Measurements from ENCODE around the gene KCNK6.

DNA sequence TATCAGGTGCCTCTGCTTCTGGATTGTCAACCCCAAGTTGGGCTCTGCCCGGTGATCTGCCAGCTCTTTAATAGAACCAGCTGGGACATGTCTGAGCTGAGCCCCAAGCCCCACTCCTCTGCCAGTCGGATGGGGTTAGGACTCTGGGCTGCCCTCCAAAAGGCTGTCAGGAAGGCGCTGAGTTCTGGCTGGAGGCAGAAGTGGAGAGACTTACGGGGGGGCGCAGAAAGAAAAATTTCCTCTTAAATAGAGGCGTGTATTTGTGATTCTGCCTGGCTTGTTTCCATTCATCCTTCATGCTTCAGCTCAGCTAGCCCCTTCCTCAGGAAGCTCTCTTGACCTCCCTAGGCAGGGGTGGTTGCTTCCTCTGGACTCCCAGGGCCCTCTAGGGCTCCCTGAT is 985 bp upstream of the KCNK6 start:
- TF ChIP-seq, protein P1, sequence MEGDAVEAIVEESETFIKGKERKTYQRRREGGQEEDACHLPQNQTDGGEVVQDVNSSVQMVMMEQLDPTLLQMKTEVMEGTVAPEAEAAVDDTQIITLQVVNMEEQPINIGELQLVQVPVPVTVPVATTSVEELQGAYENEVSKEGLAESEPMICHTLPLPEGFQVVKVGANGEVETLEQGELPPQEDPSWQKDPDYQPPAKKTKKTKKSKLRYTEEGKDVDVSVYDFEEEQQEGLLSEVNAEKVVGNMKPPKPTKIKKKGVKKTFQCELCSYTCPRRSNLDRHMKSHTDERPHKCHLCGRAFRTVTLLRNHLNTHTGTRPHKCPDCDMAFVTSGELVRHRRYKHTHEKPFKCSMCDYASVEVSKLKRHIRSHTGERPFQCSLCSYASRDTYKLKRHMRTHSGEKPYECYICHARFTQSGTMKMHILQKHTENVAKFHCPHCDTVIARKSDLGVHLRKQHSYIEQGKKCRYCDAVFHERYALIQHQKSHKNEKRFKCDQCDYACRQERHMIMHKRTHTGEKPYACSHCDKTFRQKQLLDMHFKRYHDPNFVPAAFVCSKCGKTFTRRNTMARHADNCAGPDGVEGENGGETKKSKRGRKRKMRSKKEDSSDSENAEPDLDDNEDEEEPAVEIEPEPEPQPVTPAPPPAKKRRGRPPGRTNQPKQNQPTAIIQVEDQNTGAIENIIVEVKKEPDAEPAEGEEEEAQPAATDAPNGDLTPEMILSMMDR (IDR thresholded peaks at IDR 0.05; ENCODE audit: extremely low read depth in 1 of 2, insufficient read depth in 1 of 2, low read depth in 1 of 2, low read length in 2 of 2): no peak
- TF ChIP-seq POLR2AphosphoS5 (IDR thresholded peaks at IDR 0.05; ENCODE audit: insufficient read depth, low read depth, low read length) (no peak), JUN (IDR thresholded peaks at IDR 0.05; ENCODE audit: borderline replicate concordance, insufficient read depth, insufficient read length, low read depth) (no peak), POLR2A (IDR thresholded peaks at IDR 0.05; ENCODE audit: low read depth, low read length) (no peak), MAX (IDR thresholded peaks at IDR 0.05; ENCODE audit: insufficient read depth, insufficient read length) (no peak), FOS (IDR thresholded peaks at IDR 0.05; ENCODE audit: borderline replicate concordance, insufficient read depth, low read length) (no peak), EZH2 (IDR thresholded peaks at IDR 0.05; ENCODE audit: borderline replicate concordance, low read depth, low read length, severe bottlenecking) (no peak), MYC (IDR thresholded peaks at IDR 0.05; ENCODE audit: low read depth, low read length) (no peak)
